VCaP (cell line): ENCODE data around the gene DGCR8.

Source experiments
- H3K27ac ChIP-seq: fragments of 450-650 bp; 2 replicates; pipeline ENCODE4 v1.5.1; 2017
- CTCF ChIP-seq: fragments of 450-650 bp; conservative IDR thresholded peaks from 2 replicates; pipeline ENCODE4 v1.5.1; 2017; ENCODE audit warnings: mild to moderate bottlenecking, moderate library complexity

The DGCR8 gene

DNA sequence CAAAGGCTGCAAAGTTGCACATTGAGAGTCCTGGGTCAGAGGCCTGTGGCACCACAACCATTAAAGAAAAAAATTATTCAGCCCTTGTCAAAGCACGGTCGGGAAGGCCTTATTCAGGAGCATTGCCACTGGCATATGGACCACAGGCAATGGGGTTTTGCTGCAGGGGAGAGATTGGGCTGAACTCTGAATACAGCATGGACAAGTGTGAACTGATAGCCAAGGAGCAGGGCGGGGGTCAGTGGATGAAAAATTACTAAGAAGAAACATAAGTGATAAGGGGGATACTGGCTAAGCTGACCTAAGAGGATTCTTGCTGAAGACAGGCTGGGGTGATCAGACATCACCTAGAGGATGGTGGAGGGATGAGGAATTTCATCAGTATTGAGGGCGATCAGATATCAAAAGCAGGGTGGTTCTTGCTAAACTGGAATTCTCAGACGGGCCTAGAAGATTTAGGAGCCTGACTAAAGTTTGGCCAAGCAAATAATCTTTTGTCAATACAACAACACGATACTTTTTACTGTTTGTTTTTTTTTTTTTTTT, 3.3 kb upstream of the DGCR8 start:
- TF ChIP-seq CTCF, result no peak
- peak overlapping the region; percentile 34 for H3K27ac ChIP-seq

DNA sequence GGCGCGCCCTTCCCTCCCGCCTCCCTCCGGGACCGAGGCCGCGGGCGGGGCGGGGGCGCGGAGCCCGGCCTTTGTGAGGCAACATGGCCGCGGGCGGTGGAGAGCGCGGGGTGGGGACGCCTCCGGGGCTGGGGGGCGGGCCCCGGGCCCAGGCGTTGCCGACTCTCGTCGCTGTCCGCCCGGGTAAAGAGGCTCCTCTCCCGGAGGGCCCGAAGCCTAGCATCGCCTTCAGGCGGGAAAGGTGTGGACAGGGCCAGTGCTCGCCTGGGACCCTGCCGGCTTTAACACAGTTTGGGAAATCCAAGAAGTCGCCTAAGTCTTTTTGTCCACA, 369 bp downstream of the DGCR8 start:
- peak overlapping the region; percentile 98 for H3K27ac ChIP-seq
- TF ChIP-seq CTCF, result no peak

- H3K27ac ChIP-seq, result peak overlapping the region; percentile 98
- TF ChIP-seq CTCF, result no peak
These were observed 974 bp downstream of the DGCR8 start for GRCh38 chr22:20080776-20081654.

DNA sequence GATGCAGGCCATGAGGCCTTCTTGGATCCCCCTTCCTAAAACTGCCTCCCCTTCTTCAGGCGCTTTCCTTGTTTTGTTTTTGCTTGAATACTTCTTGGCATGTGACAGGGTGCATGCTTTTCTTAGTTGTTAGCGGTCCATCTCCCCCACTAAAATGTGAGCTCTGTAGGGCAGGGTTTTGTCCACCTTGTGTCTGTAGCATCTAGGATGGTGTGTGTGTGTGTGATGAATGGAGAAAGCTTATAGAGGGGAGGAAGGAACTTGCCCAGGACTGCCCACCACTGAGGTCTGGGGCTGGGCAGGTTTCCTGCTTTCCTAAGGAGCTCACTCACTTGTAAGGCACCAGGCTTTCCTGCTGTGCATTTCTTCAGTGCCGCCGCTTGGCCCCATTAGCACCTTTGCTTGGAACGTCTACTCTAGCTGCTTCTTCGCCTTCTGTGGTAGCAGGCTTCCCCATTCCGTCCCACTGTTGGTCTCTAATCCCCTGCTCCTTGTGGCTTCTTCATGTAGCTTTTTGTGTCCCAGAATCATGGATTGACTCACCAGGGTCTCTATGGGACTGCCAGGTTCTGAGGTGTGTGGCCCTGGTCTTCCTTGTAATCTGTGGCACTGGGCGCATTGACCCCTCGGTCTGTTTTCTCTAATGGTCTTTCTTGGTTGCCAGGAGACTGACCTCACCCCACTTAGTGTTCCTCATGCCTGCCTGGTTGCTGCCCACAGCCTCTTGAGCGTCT, 3.3 kb downstream of the DGCR8 start:
- H3K27ac ChIP-seq, result peak overlapping the region; percentile 98
- no peak for TF ChIP-seq CTCF

DNA sequence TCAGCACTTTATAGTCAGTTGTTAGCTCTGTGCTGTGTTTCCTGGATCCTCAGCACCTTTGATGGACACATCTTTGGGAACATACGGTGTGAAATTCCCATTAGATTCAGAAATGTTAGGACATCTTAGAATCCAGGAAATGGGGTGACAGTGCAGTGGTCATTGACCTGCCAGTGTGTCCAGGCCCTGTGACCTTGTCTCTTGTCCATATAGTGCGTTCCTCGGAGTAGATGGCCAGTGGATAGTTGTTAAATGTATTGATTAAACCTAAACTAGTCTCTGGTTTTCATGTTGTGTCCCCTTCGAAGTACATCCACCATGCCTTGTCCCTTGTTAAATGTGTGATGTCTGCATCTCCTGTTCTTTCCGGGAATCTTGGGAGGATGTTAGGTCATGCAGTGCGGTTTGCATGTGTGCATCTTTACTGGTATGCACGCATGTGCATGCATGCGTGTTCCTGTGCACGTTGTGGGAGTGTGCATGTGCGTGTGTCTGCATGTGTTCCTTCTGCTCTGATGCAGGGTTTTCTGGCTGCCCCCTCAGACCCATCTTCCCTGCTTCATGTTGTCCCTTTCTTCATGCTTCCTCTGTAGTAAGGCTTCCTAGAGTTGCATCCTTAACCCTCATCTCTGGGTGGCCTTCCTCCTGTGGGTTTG, 4.0 kb downstream of the DGCR8 start:
- TF ChIP-seq CTCF, result no peak
- peak overlapping the region; percentile 98 for H3K27ac ChIP-seq

DNA sequence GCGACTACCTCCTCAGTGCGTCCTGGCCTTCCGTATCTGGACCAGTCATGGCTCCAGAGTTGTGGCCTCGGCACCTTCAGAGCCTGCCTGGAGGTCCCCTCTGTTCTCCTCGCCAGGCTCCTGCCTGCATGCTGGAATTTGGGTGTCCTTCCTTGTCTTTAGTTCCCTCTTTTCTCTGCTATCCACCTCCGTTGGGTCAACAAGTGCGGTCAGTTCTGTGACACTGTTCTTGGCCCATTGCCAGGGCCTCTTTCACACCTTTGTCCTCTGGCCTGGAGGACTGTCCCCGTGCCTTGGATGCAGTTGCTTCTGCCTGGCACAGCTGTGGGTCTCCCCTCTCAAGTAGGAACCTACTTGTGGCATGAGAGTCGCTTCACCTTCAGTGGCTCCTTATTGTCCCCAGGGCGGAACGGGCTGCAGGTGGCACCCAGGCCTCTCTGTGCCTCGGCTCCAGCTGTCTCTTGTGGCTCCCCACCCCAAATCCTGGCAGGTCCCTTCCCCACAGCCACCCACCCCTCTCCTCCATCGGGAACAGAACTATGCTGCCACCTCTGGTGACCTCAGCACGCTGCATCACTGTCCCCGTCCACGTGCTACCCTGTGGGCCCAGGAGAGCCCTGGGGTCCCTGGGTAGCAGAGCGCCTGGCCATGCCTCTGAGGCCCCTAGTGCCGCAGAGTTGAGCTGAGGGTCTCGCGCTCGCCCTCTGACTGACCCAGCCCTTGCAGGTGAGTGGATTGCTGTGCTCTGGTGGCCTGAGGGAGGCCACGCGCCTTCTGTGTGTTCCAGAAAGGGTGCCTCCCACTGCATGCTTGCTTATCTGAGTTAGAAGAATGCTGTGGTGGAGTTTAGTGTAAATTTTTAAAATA, 4.7 kb downstream of the DGCR8 start:
- peak overlapping the region; percentile 98 for H3K27ac ChIP-seq
- peak; percentile 66 for TF ChIP-seq CTCF
